ENCODE data around the gene PRPS1. TPM values are rescaled to one million over a fixed set of nuclear protein-coding genes. Genes with fewer than 3 reads are reported as not detected.
A peak's percentile ranks its signal among the peaks of the same experiment; 100 is the strongest.

Gene PRPS1
- total and polyA plus RNA-seq, 9 of the 15 experiments (the other 6 are each of a cell fraction or from before 2014, with no cell fraction given) = 47.8 to 175 (median 79.6) TPM

DNA sequence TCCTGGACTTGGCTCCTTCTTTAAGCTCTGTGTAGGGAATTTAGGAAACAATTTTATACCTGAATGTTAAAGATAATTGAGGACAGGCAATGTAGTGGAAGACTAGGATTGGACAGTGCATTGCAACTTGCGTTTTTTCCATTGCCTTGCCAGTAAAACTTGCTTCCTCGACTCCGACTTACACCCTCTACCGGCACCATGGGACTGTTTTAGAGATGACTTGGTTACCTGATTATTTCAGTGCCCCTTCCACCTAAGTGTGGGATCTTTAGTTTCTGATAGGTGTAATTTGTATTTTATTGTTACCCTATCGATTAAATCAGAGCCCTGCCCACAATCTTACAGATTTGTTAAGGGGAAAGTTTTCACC lies 1.2 kb downstream of the PRPS1 start:
- Histone ChIP-seq H3K4me2 (ENCODE audit: insufficient read depth, low read length) (peak overlapping the region; percentile 91), H3K79me2 (ENCODE audit: control insufficient read depth, insufficient read depth, low read length) (peaks cover 52% of the 10 kb centered on the region), H3K4me1 (replicated peaks in 1 of 2; ENCODE audit: control insufficient read depth in 2 of 2, insufficient read depth in 2 of 2, low read length in 2 of 2) (peaks cover 8 to 16% of the 10 kb centered on the region in 2 experiments; a peak in 4 of 5 replicates), H3K9me1 (ENCODE audit: control insufficient read depth, insufficient read depth, low read length) (no peaks in the 10 kb centered on the region), H3K27me3 (ENCODE audit: control insufficient read depth in 2 of 2, insufficient read depth in 2 of 2, low read length in 2 of 2) (no peaks in the 10 kb centered on the region), H3K27ac (ENCODE audit: extremely low read depth, low read depth, low read length) (peak overlapping the region; percentile 92; the same call in 2 of the 3 replicates), H3K36me3 (ENCODE audit: control insufficient read depth, insufficient read depth, low read length) (peaks cover 14% of the 10 kb centered on the region), H3K9me3 (replicated peaks; ENCODE audit: control insufficient read depth, insufficient read depth, low read depth, low read length) (no peaks in the 10 kb centered on the region), H4K20me1 (replicated peaks; ENCODE audit: control insufficient read depth, insufficient read depth, low read length) (peaks cover 6% of the 10 kb centered on the region; the same call in 1 of the 2 replicates), H3K4me3 (peak overlapping the region; percentile 68), H3K9ac (ENCODE audit: insufficient read depth in 1 of 2, low read depth in 2 of 2, low read length in 2 of 2) (peak overlapping the region in 1 of 2 experiments; percentile 88; a peak in 3 of 4 replicates), H2AFZ (ENCODE audit: low read depth, low read length) (no peak overlapping the region)
- ChIA-PET CTCF (ENCODE audit: low intra/inter-chr PET ratio) (no interaction called here), POLR2A (interaction anchor here (1.6 to 2.0 kb wide), 3 partner anchors 10 to 49 kb away, joined by 4 read pairs; no protein-coding TSS in a partner anchor)
- TF ChIP-seq, protein P1, sequence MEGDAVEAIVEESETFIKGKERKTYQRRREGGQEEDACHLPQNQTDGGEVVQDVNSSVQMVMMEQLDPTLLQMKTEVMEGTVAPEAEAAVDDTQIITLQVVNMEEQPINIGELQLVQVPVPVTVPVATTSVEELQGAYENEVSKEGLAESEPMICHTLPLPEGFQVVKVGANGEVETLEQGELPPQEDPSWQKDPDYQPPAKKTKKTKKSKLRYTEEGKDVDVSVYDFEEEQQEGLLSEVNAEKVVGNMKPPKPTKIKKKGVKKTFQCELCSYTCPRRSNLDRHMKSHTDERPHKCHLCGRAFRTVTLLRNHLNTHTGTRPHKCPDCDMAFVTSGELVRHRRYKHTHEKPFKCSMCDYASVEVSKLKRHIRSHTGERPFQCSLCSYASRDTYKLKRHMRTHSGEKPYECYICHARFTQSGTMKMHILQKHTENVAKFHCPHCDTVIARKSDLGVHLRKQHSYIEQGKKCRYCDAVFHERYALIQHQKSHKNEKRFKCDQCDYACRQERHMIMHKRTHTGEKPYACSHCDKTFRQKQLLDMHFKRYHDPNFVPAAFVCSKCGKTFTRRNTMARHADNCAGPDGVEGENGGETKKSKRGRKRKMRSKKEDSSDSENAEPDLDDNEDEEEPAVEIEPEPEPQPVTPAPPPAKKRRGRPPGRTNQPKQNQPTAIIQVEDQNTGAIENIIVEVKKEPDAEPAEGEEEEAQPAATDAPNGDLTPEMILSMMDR (IDR thresholded peaks at IDR 0.05 in 2 of 3, conservative IDR thresholded peaks at IDR 0.05 in 1 of 3; ENCODE audit: insufficient read depth in 2 of 3, low read depth in 1 of 3, low read length in 3 of 3) = peak in 2 of 3 experiments; percentile 20 to 29; a peak in 2 of 6 replicates
- TF ChIP-seq, protein P2, sequence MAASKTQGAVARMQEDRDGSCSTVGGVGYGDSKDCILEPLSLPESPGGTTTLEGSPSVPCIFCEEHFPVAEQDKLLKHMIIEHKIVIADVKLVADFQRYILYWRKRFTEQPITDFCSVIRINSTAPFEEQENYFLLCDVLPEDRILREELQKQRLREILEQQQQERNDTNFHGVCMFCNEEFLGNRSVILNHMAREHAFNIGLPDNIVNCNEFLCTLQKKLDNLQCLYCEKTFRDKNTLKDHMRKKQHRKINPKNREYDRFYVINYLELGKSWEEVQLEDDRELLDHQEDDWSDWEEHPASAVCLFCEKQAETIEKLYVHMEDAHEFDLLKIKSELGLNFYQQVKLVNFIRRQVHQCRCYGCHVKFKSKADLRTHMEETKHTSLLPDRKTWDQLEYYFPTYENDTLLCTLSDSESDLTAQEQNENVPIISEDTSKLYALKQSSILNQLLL (CRISPR knock-in tag; IDR thresholded peaks at IDR 0.05; ENCODE audit: borderline replicate concordance) = no peak
- TF ChIP-seq, protein P3, sequence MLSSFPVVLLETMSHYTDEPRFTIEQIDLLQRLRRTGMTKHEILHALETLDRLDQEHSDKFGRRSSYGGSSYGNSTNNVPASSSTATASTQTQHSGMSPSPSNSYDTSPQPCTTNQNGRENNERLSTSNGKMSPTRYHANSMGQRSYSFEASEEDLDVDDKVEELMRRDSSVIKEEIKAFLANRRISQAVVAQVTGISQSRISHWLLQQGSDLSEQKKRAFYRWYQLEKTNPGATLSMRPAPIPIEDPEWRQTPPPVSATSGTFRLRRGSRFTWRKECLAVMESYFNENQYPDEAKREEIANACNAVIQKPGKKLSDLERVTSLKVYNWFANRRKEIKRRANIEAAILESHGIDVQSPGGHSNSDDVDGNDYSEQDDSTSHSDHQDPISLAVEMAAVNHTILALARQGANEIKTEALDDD (IDR thresholded peaks at IDR 0.05) = peak; percentile 72
- TF ChIP-seq ZSCAN29 (IDR thresholded peaks at IDR 0.05) (peak; percentile 46; the same call in 1 of the 2 replicates), PHB2 (IDR thresholded peaks at IDR 0.05; ENCODE audit: low read depth) (no peak)
- TF ChIP-seq, protein P4, sequence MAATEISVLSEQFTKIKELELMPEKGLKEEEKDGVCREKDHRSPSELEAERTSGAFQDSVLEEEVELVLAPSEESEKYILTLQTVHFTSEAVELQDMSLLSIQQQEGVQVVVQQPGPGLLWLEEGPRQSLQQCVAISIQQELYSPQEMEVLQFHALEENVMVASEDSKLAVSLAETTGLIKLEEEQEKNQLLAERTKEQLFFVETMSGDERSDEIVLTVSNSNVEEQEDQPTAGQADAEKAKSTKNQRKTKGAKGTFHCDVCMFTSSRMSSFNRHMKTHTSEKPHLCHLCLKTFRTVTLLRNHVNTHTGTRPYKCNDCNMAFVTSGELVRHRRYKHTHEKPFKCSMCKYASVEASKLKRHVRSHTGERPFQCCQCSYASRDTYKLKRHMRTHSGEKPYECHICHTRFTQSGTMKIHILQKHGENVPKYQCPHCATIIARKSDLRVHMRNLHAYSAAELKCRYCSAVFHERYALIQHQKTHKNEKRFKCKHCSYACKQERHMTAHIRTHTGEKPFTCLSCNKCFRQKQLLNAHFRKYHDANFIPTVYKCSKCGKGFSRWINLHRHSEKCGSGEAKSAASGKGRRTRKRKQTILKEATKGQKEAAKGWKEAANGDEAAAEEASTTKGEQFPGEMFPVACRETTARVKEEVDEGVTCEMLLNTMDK (IDR thresholded peaks at IDR 0.05; ENCODE audit: borderline replicate concordance, insufficient read depth, low read depth, low read length, poor library complexity, severe bottlenecking) = peak; percentile 25
- TF ChIP-seq, protein P5, sequence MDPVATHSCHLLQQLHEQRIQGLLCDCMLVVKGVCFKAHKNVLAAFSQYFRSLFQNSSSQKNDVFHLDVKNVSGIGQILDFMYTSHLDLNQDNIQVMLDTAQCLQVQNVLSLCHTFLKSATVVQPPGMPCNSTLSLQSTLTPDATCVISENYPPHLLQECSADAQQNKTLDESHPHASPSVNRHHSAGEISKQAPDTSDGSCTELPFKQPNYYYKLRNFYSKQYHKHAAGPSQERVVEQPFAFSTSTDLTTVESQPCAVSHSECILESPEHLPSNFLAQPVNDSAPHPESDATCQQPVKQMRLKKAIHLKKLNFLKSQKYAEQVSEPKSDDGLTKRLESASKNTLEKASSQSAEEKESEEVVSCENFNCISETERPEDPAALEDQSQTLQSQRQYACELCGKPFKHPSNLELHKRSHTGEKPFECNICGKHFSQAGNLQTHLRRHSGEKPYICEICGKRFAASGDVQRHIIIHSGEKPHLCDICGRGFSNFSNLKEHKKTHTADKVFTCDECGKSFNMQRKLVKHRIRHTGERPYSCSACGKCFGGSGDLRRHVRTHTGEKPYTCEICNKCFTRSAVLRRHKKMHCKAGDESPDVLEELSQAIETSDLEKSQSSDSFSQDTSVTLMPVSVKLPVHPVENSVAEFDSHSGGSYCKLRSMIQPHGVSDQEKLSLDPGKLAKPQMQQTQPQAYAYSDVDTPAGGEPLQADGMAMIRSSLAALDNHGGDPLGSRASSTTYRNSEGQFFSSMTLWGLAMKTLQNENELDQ (CRISPR knock-in tag; IDR thresholded peaks at IDR 0.05; ENCODE audit: borderline replicate concordance) = no peak
- peak; percentile 19 to 43 (median 28) for DNase-seq (ENCODE audit: extremely low read depth in 1 of 4, low spot score in 3 of 4)
- FAIRE-seq = no peak
- BruUV-seq (replicated peaks) = no TSS peak
- intact Hi-C loops (cut with micrococcal nuclease) = loop anchor here (5.0 kb wide), 1 partner anchor 52 kb away; no protein-coding TSS in a partner anchor
- peak; percentile 53 for ATAC-seq
- WGBS (ENCODE audit: insufficient coverage, low coverage, missing lambda C conversion rate) = 0% methylated on average over 4 of the region's 5 CpGs
- in situ Hi-C loops (cut with MboI) = no loop called here
